ENCODE data around the gene PCNP.

Gene PCNP, protein sequence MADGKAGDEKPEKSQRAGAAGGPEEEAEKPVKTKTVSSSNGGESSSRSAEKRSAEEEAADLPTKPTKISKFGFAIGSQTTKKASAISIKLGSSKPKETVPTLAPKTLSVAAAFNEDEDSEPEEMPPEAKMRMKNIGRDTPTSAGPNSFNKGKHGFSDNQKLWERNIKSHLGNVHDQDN

DNA sequence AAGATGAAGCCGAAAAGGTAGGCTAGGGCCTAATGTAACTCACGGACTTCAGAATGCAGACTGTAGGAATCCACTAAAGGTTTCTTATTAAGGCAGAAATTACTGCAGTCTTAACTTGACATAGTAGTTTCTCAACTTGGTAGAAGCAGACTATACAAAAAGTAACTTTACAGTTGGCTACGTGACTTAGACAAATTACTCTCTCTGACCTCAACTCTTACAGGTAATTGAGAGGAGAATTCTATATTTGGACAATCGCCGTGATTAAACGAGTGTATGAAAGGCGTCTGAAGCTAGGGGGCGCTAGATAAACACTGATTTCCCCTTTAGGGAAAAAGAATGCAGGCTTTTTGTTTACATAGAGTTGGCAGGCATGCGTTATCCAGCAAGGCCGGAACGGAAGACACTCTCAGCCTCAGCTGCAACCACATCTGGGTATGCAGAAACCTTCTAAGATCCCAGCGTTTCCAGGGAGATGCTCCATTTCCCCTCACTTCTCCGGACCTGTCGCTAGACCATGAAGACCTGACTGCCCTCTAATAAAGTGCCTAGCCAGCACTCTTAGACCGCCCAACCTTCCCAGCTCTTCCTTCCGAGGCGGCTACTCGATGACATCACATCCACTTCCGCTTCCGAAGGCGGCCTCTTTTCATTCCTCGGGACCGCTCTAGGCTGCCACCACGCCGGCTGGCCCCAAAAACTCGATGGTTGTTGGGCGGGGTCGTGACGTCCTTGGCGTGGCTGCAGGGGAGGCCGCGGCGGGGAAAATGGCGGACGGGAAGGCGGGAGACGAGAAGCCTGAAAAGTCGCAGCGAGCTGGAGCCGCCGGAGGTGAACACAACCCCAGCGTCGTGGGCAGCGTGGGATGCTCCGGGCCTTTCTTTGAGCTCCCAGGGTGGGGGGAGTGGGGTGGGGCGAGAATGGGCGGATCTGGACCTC, at the start of gene PCNP:
PCNP (plus strand) TSS at position 732 of the 939 bp plus-strand sequence; CDS start at position 768, 36 bp downstream.
- Histone ChIP-seq H3K27me3 (ENCODE audit: control insufficient read depth in 1 of 2, insufficient read depth in 2 of 2, low read length in 2 of 2) (no peaks in the 10 kb centered on the region), H3K27ac (ENCODE audit: low read depth, low read length) (peak within 1 kb of the TSS; percentile 81), H3K9me3 (ENCODE audit: low read length) (no peaks in the 10 kb centered on the region), H3K4me3 (ENCODE audit: low read depth in 1 of 2, low read length in 2 of 2) (peak within 1 kb of the TSS; percentile 54 to 88), H3K9ac (ENCODE audit: low read length) (peak within 1 kb of the TSS; percentile 93), H3K4me1 (ENCODE audit: insufficient read depth, low read length) (peaks cover 30% of the 10 kb centered on the region), H3K36me3 (ENCODE audit: insufficient read depth, low read length) (no peaks in the 10 kb centered on the region)

DNA sequence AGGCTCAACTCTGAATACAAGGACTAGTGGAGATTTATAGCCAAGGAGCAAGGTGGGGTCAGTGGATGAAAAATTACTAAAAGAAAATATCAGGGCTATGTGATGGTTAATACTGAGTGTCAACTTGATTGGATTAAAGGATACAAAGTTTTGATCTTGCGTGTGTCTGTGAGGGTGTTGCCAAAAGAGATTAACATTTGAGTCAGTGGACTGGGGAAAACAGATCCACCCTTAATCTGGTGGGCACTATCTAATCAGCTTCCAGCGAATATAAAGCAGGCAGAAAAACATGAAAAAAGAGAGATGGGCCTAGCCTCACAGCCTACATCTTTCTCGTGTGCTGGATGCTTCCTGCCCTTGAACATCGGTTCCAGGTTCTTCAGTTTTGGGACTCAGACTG, 46.5 kb upstream of the PCNP start:
- Histone ChIP-seq H3K27me3 (ENCODE audit: control insufficient read depth in 1 of 2, insufficient read depth in 2 of 2, low read length in 2 of 2) (no peaks in the 10 kb centered on the region), H3K4me3 (ENCODE audit: low read depth in 1 of 2, low read length in 2 of 2) (no peak overlapping the region), H3K27ac (ENCODE audit: low read depth, low read length) (no peak overlapping the region), H3K9me3 (ENCODE audit: low read length) (peaks cover 6% of the 10 kb centered on the region), H3K4me1 (ENCODE audit: insufficient read depth, low read length) (no peaks in the 10 kb centered on the region), H3K36me3 (ENCODE audit: insufficient read depth, low read length) (no peaks in the 10 kb centered on the region), H3K9ac (ENCODE audit: low read length) (no peak overlapping the region)

DNA sequence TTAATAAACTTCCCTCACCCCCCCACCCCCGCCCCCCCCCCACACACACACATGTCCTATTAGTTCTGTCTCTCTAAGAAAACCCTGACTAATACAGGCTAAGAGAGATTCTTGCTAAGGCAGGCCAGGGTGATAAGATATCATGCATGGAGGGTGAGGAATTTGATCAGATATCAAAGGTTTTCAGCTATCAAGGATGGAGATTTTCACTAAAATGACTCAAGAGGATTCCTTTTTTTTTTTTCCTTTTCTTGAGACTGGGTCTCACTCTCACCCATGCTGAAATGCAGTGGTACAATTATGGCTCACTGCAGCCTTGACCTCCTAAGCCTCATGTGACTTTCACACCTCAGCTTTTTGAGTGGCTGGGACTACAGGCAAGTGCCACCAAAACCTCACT, 46.1 kb upstream of the PCNP start:
- no peak overlapping the region for H3K4me3 ChIP-seq (ENCODE audit: low read depth in 1 of 2, low read length in 2 of 2)
- no peaks in the 10 kb centered on the region for H3K36me3 ChIP-seq (ENCODE audit: insufficient read depth, low read length)
- H3K9ac ChIP-seq (ENCODE audit: low read length): no peak overlapping the region
- H3K27ac ChIP-seq (ENCODE audit: low read depth, low read length): no peak overlapping the region
- peaks cover 6% of the 10 kb centered on the region for H3K9me3 ChIP-seq (ENCODE audit: low read length)
- peaks cover 2% of the 10 kb centered on the region for H3K4me1 ChIP-seq (ENCODE audit: insufficient read depth, low read length)
- H3K27me3 ChIP-seq (ENCODE audit: control insufficient read depth in 1 of 2, insufficient read depth in 2 of 2, low read length in 2 of 2): no peaks in the 10 kb centered on the region

DNA sequence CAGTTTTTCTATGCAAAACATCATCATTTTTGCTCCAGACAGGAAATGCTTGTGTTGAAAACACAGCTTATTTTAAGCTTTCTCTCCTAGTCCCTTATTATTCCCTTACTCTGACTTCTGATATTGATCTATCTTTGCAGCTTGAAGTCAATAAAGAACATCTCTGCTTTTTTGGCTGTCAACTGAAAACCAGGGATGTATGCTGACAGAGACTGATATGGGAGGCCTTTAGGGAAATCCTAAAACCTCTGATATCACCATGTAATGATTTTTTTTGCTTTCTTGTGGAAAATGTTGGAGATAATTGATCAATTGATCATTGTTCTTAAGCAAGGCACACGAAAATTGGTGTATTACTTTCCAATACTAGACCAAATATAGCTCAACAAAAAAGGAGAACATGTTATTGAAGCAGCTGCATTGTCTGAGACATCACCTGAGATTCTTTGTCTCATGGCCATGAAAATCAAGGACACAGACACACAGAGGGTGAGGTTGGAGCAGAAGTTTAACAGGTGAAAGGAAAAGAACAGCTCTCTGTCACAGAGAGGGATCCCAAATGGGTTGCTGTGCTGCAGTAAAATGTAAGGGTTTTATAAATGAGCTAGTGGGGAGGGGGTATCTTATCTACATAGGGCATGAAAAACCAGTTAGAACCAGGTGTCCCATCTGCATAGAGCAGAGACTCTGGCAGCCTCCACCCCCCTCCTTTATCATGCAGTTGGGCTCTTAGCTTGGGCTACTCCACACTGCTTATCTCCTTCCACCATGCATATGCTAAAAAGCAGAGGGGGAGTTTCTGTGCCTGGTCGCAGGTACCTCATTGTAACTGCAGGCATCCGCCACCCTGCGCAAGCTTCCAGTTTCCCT, 43.9 kb upstream of the PCNP start:
- Histone ChIP-seq H3K36me3 (ENCODE audit: insufficient read depth, low read length) (no peaks in the 10 kb centered on the region), H3K4me3 (ENCODE audit: low read depth in 1 of 2, low read length in 2 of 2) (no peak overlapping the region), H3K9ac (ENCODE audit: low read length) (no peak overlapping the region), H3K4me1 (ENCODE audit: insufficient read depth, low read length) (peaks cover 15% of the 10 kb centered on the region), H3K27me3 (ENCODE audit: control insufficient read depth in 1 of 2, insufficient read depth in 2 of 2, low read length in 2 of 2) (no peaks in the 10 kb centered on the region), H3K9me3 (ENCODE audit: low read length) (no peaks in the 10 kb centered on the region), H3K27ac (ENCODE audit: low read depth, low read length) (no peak overlapping the region)

DNA sequence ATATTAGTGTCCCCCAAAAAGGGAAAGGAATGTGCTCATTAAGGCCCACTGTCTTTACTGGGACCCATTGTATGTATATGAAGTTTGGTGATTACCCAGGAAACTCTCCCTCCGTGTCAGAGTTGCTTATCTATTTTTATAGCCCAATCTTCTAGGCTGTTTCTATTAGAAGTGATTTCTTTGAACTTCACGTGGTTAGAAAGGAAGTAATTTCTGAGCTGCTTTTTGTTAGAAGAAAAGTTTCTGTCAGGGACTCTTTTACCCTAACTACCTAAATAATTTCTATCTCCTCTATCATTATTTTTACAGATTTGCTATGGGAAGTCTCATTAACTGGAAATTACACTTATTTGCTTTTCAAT, 43.3 kb upstream of the PCNP start:
- H3K4me1 ChIP-seq (ENCODE audit: insufficient read depth, low read length): peaks cover 15% of the 10 kb centered on the region
- H3K4me3 ChIP-seq (ENCODE audit: low read depth in 1 of 2, low read length in 2 of 2): no peak overlapping the region
- no peak overlapping the region for H3K27ac ChIP-seq (ENCODE audit: low read depth, low read length)
- no peaks in the 10 kb centered on the region for H3K9me3 ChIP-seq (ENCODE audit: low read length)
- H3K9ac ChIP-seq (ENCODE audit: low read length): no peak overlapping the region
- H3K36me3 ChIP-seq (ENCODE audit: insufficient read depth, low read length): no peaks in the 10 kb centered on the region
- H3K27me3 ChIP-seq (ENCODE audit: control insufficient read depth in 1 of 2, insufficient read depth in 2 of 2, low read length in 2 of 2): no peaks in the 10 kb centered on the region

DNA sequence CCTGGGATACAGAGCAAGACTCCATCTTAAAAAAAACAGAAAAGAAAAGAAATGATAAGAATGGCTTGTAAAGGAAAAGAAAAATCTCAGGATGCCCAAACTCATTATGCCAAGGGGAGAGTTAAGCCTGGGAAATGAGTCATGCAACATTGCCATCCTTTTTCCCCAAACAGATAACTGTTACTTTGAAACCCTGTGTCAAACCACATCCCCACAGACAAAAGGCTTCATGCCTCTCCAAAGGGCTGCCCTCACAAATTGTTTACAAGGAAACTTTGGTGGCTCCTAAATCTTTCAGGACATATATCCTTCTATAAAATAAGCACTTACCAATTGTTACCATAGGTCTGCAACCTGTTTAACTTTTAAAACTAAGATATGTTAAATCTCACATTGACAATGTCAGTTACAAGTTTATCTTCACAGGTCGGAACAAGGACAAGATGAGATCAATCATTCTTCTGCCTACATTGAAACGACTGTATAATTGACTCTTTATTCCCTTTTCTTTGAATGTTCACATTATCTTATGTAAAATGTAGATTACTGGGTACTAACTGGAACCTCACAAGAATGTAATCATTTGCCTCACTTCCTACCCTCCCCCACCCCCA, 42.4 kb upstream of the PCNP start:
- Histone ChIP-seq H3K27me3 (ENCODE audit: control insufficient read depth in 1 of 2, insufficient read depth in 2 of 2, low read length in 2 of 2) (no peaks in the 10 kb centered on the region), H3K4me1 (ENCODE audit: insufficient read depth, low read length) (peaks cover 15% of the 10 kb centered on the region), H3K27ac (ENCODE audit: low read depth, low read length) (no peak overlapping the region), H3K4me3 (ENCODE audit: low read depth in 1 of 2, low read length in 2 of 2) (no peak overlapping the region), H3K9me3 (ENCODE audit: low read length) (no peaks in the 10 kb centered on the region), H3K36me3 (ENCODE audit: insufficient read depth, low read length) (no peaks in the 10 kb centered on the region), H3K9ac (ENCODE audit: low read length) (no peak overlapping the region)

DNA sequence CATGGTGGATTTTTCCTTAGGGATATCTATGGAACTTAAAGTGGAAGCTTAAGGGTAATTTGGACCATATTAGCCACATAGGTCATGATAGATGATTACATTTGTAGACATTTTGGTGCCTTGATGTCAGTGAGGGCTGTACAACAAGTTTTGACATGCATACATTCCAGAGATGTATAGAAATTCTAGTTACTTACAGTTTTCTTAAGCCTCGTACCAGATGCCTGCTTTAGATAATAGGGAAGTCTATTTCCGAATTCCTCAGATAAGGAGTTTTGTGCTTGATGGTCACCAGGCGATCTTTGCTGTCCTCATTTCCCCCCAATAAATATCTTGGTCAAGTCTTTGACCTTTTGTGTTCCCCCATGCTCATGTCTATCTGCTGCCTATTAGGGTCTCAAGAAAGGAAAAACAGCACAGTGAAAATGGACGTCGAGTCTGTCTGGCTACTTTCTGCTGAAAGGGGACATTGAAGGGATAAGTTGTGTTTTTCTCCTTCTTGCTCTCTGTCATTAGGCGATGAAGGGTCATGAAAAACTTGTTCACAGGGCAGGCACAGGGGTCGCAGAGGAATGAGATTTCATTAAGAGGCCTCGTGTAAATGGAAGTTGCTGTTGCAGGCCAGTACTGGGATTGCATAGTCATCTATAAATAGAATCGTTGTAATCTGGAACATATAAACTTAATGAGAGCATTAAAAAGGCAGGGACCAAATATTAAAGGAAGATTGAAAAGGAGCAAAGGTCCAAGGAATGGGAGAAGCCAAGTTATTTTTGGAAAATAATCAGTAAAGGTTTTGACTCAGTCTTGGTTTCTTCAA, 41.0 kb upstream of the PCNP start:
- H3K36me3 ChIP-seq (ENCODE audit: insufficient read depth, low read length): no peaks in the 10 kb centered on the region
- H3K9ac ChIP-seq (ENCODE audit: low read length): no peak overlapping the region
- no peak overlapping the region for H3K4me3 ChIP-seq (ENCODE audit: low read depth in 1 of 2, low read length in 2 of 2)
- H3K9me3 ChIP-seq (ENCODE audit: low read length): no peaks in the 10 kb centered on the region
- peaks cover 15% of the 10 kb centered on the region for H3K4me1 ChIP-seq (ENCODE audit: insufficient read depth, low read length)
- H3K27ac ChIP-seq (ENCODE audit: low read depth, low read length): no peak overlapping the region
- no peaks in the 10 kb centered on the region for H3K27me3 ChIP-seq (ENCODE audit: control insufficient read depth in 1 of 2, insufficient read depth in 2 of 2, low read length in 2 of 2)

DNA sequence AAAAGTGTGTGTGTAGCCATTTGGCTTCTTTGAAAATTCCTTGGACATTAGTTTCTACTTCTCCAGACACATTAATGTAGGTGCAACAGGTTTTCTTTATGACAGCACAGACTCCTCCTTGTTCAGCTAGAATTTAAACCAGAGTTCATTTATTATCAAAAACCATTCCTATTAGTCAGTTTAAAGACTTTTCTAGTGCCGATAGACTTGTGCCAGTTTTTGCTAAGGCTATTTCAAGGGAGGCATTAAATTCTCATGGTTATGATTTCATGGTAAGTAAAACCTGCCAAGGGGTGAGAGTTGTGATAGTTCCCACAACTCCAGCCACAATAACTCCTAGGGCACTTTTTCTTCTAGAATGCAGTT, 40.4 kb upstream of the PCNP start:
- no peak overlapping the region for H3K9ac ChIP-seq (ENCODE audit: low read length)
- no peaks in the 10 kb centered on the region for H3K36me3 ChIP-seq (ENCODE audit: insufficient read depth, low read length)
- no peak overlapping the region for H3K4me3 ChIP-seq (ENCODE audit: low read depth in 1 of 2, low read length in 2 of 2)
- no peak overlapping the region for H3K27ac ChIP-seq (ENCODE audit: low read depth, low read length)
- H3K27me3 ChIP-seq (ENCODE audit: control insufficient read depth in 1 of 2, insufficient read depth in 2 of 2, low read length in 2 of 2): no peaks in the 10 kb centered on the region
- H3K9me3 ChIP-seq (ENCODE audit: low read length): no peaks in the 10 kb centered on the region
- H3K4me1 ChIP-seq (ENCODE audit: insufficient read depth, low read length): peaks cover 15% of the 10 kb centered on the region

DNA sequence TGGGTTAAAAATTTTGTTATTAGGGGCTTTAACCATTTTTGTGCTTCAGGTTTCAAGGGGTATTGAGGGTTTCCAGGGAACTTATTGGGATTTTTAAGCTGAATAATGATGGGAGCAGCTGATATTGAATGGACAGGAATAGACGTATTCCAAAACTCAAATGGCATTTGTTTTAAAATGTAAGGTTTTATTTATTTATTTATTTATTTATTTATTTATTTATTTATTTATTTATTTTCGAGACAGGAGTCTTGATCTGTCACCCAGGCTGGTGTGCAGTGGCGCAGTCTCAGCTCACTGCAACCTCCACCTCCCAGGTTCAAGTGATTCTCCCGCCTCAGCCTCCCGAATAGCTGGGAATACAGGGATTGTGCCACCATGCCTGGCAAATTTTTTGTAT, 38.8 kb upstream of the PCNP start:
- Histone ChIP-seq H3K4me3 (ENCODE audit: low read depth in 1 of 2, low read length in 2 of 2) (no peak overlapping the region), H3K9ac (ENCODE audit: low read length) (no peak overlapping the region), H3K36me3 (ENCODE audit: insufficient read depth, low read length) (no peaks in the 10 kb centered on the region), H3K9me3 (ENCODE audit: low read length) (no peaks in the 10 kb centered on the region), H3K27me3 (ENCODE audit: control insufficient read depth in 1 of 2, insufficient read depth in 2 of 2, low read length in 2 of 2) (no peaks in the 10 kb centered on the region), H3K27ac (ENCODE audit: low read depth, low read length) (no peak overlapping the region), H3K4me1 (ENCODE audit: insufficient read depth, low read length) (peaks cover 15% of the 10 kb centered on the region)

DNA sequence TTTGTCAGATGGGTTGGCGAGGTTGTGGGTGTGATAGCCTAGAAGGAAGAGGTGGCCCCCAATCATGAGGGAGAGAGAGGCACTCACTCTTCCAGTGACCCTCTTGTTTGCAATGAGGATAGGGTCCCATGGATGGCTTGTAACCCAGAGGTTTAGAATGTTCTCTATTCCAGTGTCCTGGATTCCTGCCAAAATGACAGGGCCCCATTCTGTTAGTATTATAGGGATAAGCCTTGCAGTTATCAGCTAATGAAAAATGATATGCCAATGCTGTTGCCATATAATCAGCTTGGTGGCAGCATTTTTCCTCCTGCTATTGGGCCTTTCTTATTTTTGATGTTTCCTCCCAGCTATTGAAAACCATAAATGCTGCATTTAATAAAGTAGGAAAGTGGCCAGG, 37.7 kb upstream of the PCNP start:
- H3K36me3 ChIP-seq (ENCODE audit: insufficient read depth, low read length): no peaks in the 10 kb centered on the region
- no peak overlapping the region for H3K9ac ChIP-seq (ENCODE audit: low read length)
- H3K27ac ChIP-seq (ENCODE audit: low read depth, low read length): no peak overlapping the region
- H3K4me3 ChIP-seq (ENCODE audit: low read depth in 1 of 2, low read length in 2 of 2): no peak overlapping the region
- H3K27me3 ChIP-seq (ENCODE audit: control insufficient read depth in 1 of 2, insufficient read depth in 2 of 2, low read length in 2 of 2): no peaks in the 10 kb centered on the region
- peaks cover 15% of the 10 kb centered on the region for H3K4me1 ChIP-seq (ENCODE audit: insufficient read depth, low read length)
- no peaks in the 10 kb centered on the region for H3K9me3 ChIP-seq (ENCODE audit: low read length)

All from muscle layer of colon (tissue), 2 donors.